Smooth muscle cell (in vitro differentiated cells): ENCODE results near the gene SERHL2. TPM values are rescaled to one million over a fixed set of nuclear protein-coding genes. Genes with fewer than 3 reads are reported as not detected.

Experiments
- DNase-seq: peaks from one replicate; lab custom pipeline; 2025; ENCODE audit not compliant: unreplicated experiment; lab: John Stamatoyannopoulos, UW
- H2AFZ ChIP-seq: fragments of 200-600 bp; sonication (generic); 2 replicates; pipeline ENCODE4 v1.6.0; 2016; ENCODE audit warnings: antibody characterized with exemption, low read depth, mild to moderate bottlenecking
- H3F3A ChIP-seq: fragments of 200-600 bp; sonication (generic); 2 replicates; pipeline ENCODE4 v1.6.0; 2017; ENCODE audit warnings: antibody characterized with exemption, low read depth
- H3K27ac ChIP-seq: fragments of 200-600 bp; sonication (generic); 2 replicates; pipeline ENCODE4 v1.5.1; 2016; ENCODE audit warnings: low read depth, mild to moderate bottlenecking
- H3K27me3 ChIP-seq: fragments of 200-600 bp; sonication (generic); 2 replicates; pipeline ENCODE4 v1.6.1; 2016; ENCODE audit warnings: low read depth, mild to moderate bottlenecking
- H3K36me3 ChIP-seq: fragments of 200-600 bp; sonication (generic); 2 replicates; pipeline ENCODE4 v1.5.1; 2016; ENCODE audit warnings: low read depth
- H3K4me1 ChIP-seq: fragments of 200-600 bp; sonication (generic); 2 replicates; pipeline ENCODE4 v1.5.1; 2016; ENCODE audit warnings: low read depth
- H3K4me2 ChIP-seq: fragments of 200-600 bp; sonication (generic); 2 replicates; pipeline ENCODE4 v1.6.0; 2016; ENCODE audit warnings: mild to moderate bottlenecking
- H3K4me3 ChIP-seq: fragments of 200-600 bp; sonication (generic); 2 replicates; pipeline ENCODE4 v1.5.1; 2016; ENCODE audit warnings: mild to moderate bottlenecking
- H3K79me2 ChIP-seq: fragments of 200-600 bp; sonication (generic); 2 replicates; pipeline ENCODE4 v1.6.0; 2016; ENCODE audit warnings: low read depth, mild to moderate bottlenecking
- H3K9ac ChIP-seq: fragments of 200-600 bp; sonication (generic); 2 replicates; pipeline ENCODE4 v1.6.0; 2016; ENCODE audit warnings: low read depth
- H3K9me3 ChIP-seq: fragments of 200-600 bp; sonication (generic); replicated peaks from 2 replicates; pipeline ENCODE4 v1.5.1; 2016; ENCODE audit warnings: low read depth
- H4K20me1 ChIP-seq: fragments of 200-600 bp; sonication (generic); 2 replicates; pipeline ENCODE4 v1.6.0; 2016; ENCODE audit warnings: low read depth
- WGBS: methylation state at CpG from one replicate; pipeline ENCODE4 v1.1.7; 2016; ENCODE audit warnings: low lambda C conversion rate; 5-methylcytosine and 5-hydroxymethylcytosine counted together
- polyA plus RNA-seq: library from polyadenylated mRNA; unstranded; fragments of >200 nt; fragmentation: Nextera tagmentation; extraction: Ambion mirVana; gene quantifications from 2 replicates; pipeline ENCODE4 v1.2.1, GENCODE V29; 2016
- total RNA-seq: library from RNA; depleted of rRNA; stranded (reverse); fragments of >200 nt; gene quantifications from 2 replicates; pipeline ENCODE4 v1.2.3, GENCODE V29; 2014
- TF ChIP-seq, protein P1 (sequence below): fragments of 200-600 bp; sonication (generic); IDR thresholded peaks from 2 replicates; pipeline ENCODE4 v1.5.1; 2017; ENCODE audit warnings: borderline replicate concordance, mild to moderate bottlenecking, antibody characterized with exemption; ENCODE audit not compliant: insufficient read depth, poor library complexity, severe bottlenecking

The SERHL2 gene
- total and polyA plus RNA-seq, 2 experiments from 2014 or later: 1.3 to 4.6 TPM

DNA sequence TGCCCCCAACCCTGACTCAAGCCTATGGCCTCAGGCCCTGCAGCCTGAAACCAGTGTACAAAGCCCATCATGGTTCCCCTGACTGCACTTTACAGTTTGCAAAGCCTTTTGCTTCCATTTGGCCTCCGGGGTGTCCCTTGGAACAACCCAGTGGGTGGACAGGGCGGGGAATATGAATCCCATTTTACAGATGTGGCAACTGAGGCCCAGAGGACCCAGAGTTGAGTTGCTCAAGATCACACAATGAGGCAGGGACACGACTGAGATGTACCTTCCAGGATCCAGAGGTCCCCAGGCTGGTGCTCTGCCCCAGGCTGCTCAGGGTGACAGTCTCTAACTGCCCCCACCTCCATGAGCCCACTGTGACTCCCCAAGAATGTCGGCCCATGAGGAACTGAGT, 66.3 kb downstream of the SERHL2 start:
- peaks cover 16% of the 10 kb centered on the region for H4K20me1 ChIP-seq
- WGBS: 95% methylated on average over 4 of the region's 4 CpGs
- no peaks in the 10 kb centered on the region for H3K36me3 ChIP-seq
- H3K79me2 ChIP-seq: no peaks in the 10 kb centered on the region
- TF ChIP-seq, protein P1, sequence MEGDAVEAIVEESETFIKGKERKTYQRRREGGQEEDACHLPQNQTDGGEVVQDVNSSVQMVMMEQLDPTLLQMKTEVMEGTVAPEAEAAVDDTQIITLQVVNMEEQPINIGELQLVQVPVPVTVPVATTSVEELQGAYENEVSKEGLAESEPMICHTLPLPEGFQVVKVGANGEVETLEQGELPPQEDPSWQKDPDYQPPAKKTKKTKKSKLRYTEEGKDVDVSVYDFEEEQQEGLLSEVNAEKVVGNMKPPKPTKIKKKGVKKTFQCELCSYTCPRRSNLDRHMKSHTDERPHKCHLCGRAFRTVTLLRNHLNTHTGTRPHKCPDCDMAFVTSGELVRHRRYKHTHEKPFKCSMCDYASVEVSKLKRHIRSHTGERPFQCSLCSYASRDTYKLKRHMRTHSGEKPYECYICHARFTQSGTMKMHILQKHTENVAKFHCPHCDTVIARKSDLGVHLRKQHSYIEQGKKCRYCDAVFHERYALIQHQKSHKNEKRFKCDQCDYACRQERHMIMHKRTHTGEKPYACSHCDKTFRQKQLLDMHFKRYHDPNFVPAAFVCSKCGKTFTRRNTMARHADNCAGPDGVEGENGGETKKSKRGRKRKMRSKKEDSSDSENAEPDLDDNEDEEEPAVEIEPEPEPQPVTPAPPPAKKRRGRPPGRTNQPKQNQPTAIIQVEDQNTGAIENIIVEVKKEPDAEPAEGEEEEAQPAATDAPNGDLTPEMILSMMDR: no peak
- H3K4me3 ChIP-seq: no peak overlapping the region
- no peaks in the 10 kb centered on the region for H3K27me3 ChIP-seq
- DNase-seq: no peak
- peak overlapping the region; percentile 17 for H3K27ac ChIP-seq
- no peaks in the 10 kb centered on the region for H3K9me3 ChIP-seq
- H2AFZ ChIP-seq: no peak overlapping the region
- H3K4me1 ChIP-seq: no peaks in the 10 kb centered on the region
- peaks cover 10% of the 10 kb centered on the region for H3F3A ChIP-seq
- no peak overlapping the region for H3K9ac ChIP-seq
- no peak overlapping the region for H3K4me2 ChIP-seq

DNA sequence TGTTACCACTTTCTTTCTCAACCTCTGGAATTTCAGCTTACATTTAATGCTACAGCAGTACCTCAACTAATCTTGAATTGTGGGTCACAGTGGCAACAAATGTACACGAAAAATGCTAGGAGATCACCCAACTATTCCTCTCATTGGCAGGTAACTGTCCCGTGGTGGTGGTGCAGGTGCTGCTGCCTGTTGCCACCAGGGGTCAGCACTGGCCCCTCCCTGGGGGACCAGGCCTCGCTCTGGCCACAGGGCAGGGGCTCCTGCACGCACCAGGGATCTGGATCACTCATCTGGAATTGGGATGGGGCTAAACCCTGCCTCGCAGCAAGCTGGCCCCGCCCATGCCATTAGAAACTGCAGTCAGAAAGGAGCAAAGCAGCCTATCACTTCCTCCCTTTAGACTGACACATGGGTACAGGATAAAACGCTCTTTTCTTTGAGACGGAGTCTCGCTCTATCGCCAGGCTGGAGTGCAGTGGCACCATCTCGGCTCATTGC, 67.8 kb downstream of the SERHL2 start:
- Histone ChIP-seq H3K27ac (no peak overlapping the region), H3K79me2 (no peaks in the 10 kb centered on the region), H3K9me3 (no peaks in the 10 kb centered on the region), H3K27me3 (no peaks in the 10 kb centered on the region), H3K4me1 (no peaks in the 10 kb centered on the region), H3F3A (peaks cover 10% of the 10 kb centered on the region), H3K4me2 (no peak overlapping the region), H4K20me1 (peaks cover 16% of the 10 kb centered on the region), H3K4me3 (no peak overlapping the region), H3K9ac (no peak overlapping the region), H2AFZ (no peak overlapping the region), H3K36me3 (no peaks in the 10 kb centered on the region)
- peak; percentile 29 for DNase-seq
- TF ChIP-seq, protein P1: peak; percentile 81
- WGBS: 58% methylated on average over 11 of the region's 11 CpGs

DNA sequence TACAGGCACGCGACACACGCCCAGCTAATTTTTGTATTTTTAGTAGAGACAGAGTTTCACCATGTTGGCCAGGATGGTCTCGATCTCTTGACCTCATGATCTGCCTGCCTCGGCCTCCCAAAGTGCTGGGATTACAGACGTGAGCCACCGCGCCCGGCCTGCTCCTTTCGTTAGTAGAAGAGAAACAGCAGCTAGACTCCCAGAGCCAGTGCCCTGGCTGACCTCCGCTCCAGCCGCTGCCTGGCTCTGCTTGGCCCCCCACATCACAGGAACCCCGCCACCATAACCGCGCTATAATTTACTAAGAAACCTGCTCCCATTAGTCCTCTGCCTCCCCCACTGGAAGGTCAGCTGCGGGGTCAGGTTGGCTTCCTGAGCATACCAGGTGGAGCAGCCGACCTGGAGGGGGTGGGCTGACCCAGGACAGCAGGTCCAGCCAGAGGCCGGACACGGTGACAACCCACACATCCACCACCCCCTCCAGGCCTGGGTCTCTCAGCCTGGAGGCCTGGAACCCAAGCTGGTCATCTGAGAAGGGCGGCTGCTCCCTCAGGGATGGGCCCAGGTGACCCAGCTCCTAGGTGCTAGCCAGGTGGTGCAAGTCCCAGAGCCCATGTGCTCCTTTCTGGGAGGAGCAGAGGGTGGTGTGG, 68.4 kb downstream of the SERHL2 start:
- H3F3A ChIP-seq: peaks cover 10% of the 10 kb centered on the region
- no peaks in the 10 kb centered on the region for H3K4me1 ChIP-seq
- no peaks in the 10 kb centered on the region for H3K27me3 ChIP-seq
- 92% methylated on average over 20 of the region's 20 CpGs for WGBS
- H3K4me3 ChIP-seq: no peak overlapping the region
- H3K9me3 ChIP-seq: no peaks in the 10 kb centered on the region
- no peaks in the 10 kb centered on the region for H3K79me2 ChIP-seq
- H3K9ac ChIP-seq: no peak overlapping the region
- H4K20me1 ChIP-seq: peaks cover 16% of the 10 kb centered on the region
- no peaks in the 10 kb centered on the region for H3K36me3 ChIP-seq
- H3K27ac ChIP-seq: no peak overlapping the region
- TF ChIP-seq, protein P1: no peak
- H2AFZ ChIP-seq: no peak overlapping the region
- H3K4me2 ChIP-seq: no peak overlapping the region
- DNase-seq: no peak

DNA sequence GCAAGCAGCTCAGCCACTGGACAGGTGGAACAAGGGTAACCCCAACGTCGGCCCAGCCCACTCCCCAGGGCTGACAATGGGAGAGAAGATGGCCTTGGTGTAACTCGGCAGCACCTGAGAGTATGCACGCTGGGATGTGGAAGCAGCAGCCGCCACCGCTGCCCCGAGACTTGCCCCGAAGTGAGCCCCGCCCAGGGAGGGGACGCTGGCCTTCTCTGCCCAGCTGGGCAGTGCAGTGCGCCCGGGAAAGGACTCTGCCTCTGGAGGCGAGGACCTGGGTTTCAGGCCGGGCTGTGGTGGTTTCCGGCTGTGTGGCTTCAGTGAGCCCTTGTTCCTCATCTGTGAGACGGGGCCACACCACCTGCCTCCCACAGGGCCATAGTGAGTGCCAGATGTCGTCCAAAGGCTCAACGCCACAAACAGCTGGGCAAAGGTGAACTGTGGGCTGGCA, 69.6 kb downstream of the SERHL2 start:
- no peak overlapping the region for H3K27ac ChIP-seq
- no peaks in the 10 kb centered on the region for H3K9me3 ChIP-seq
- no peaks in the 10 kb centered on the region for H3K4me1 ChIP-seq
- TF ChIP-seq, protein P1: no peak
- no peak overlapping the region for H3K4me2 ChIP-seq
- peaks cover 16% of the 10 kb centered on the region for H4K20me1 ChIP-seq
- no peak overlapping the region for H3K9ac ChIP-seq
- DNase-seq: no peak
- H3K27me3 ChIP-seq: no peaks in the 10 kb centered on the region
- H2AFZ ChIP-seq: no peak overlapping the region
- no peaks in the 10 kb centered on the region for H3K79me2 ChIP-seq
- H3K4me3 ChIP-seq: no peak overlapping the region
- peaks cover 10% of the 10 kb centered on the region for H3F3A ChIP-seq
- H3K36me3 ChIP-seq: no peaks in the 10 kb centered on the region
- 95% methylated on average over 15 of the region's 18 CpGs for WGBS
